ENCODE results near the gene DNAJC7.
A peak's percentile ranks its signal among the peaks of the same experiment; 100 is the strongest.

Gene DNAJC7

GRCh38 chr17:41982026-41982760 lies 35.0 kb downstream of the DNAJC7 start:
- TF ChIP-seq TCF12 (IDR thresholded peaks at IDR 0.05; ENCODE audit: low read depth) (no peak), NFIC (IDR thresholded peaks at IDR 0.05) (no peak)

- TF ChIP-seq MAX (IDR thresholded peaks at IDR 0.05) (peak; percentile 42), USF1 (IDR thresholded peaks at IDR 0.05) (peak; percentile 50; the same call in 1 of the 2 replicates), REST (IDR thresholded peaks at IDR 0.05; ENCODE audit: low read depth) (no peak)
Measured at GRCh38 chr17:41977991-41978390, 39.2 kb downstream of the DNAJC7 start.

GRCh38 chr17:41976142-41976768 lies 41.0 kb downstream of the DNAJC7 start:
- TF ChIP-seq FOXM1 (IDR thresholded peaks at IDR 0.05; ENCODE audit: borderline replicate concordance, low read depth), result no peak
- no peak for TF ChIP-seq EP300 (IDR thresholded peaks at IDR 0.05; ENCODE audit: borderline replicate concordance)
- no peak for TF ChIP-seq EGR1 (IDR thresholded peaks at IDR 0.05)
- no peak for TF ChIP-seq ZBTB7A (IDR thresholded peaks at IDR 0.05; ENCODE audit: low read depth)
- no peak for TF ChIP-seq CEBPB (IDR thresholded peaks at IDR 0.05)
- TF ChIP-seq USF1 (IDR thresholded peaks at IDR 0.05), result no peak
- TF ChIP-seq REST (IDR thresholded peaks at IDR 0.05; ENCODE audit: low read depth), result no peak
- TF ChIP-seq CREB1 (IDR thresholded peaks at IDR 0.05; ENCODE audit: low read depth), result no peak
- no peak for TF ChIP-seq YY1 (IDR thresholded peaks at IDR 0.05; ENCODE audit: low read depth)
- TF ChIP-seq MAX (IDR thresholded peaks at IDR 0.05), result no peak

GRCh38 chr17:41975099-41976083 lies 41.8 kb downstream of the DNAJC7 start:
- TF ChIP-seq TCF12 (IDR thresholded peaks at IDR 0.05; ENCODE audit: low read depth) (no peak), FOXM1 (IDR thresholded peaks at IDR 0.05; ENCODE audit: borderline replicate concordance, low read depth) (no peak), RAD21 (IDR thresholded peaks at IDR 0.05; ENCODE audit: low read depth) (no peak), ZBTB7A (IDR thresholded peaks at IDR 0.05; ENCODE audit: low read depth) (no peak), NFIC (IDR thresholded peaks at IDR 0.05) (no peak), TAF1 (IDR thresholded peaks at IDR 0.05; ENCODE audit: low read depth) (no peak), CEBPB (IDR thresholded peaks at IDR 0.05) (no peak), USF1 (IDR thresholded peaks at IDR 0.05) (no peak), TEAD4 (IDR thresholded peaks at IDR 0.05) (no peak), EP300 (IDR thresholded peaks at IDR 0.05; ENCODE audit: borderline replicate concordance) (no peak), REST (IDR thresholded peaks at IDR 0.05; ENCODE audit: low read depth) (no peak), MAX (IDR thresholded peaks at IDR 0.05) (no peak), YY1 (IDR thresholded peaks at IDR 0.05; ENCODE audit: low read depth) (no peak), CREB1 (IDR thresholded peaks at IDR 0.05; ENCODE audit: low read depth) (no peak), EGR1 (IDR thresholded peaks at IDR 0.05) (no peak)

All from Ishikawa (cell line).